G401.6 (cell line): ENCODE measurements around the gene NHLH2.

Source experiments
- FAIRE-seq: peaks from 2 replicates; lab custom pipeline; 2012; peaks lifted over from hg19 to GRCh38; lab: Jason Lieb, UNC

Gene NHLH2

GRCh38 chr1:115840605-115841460 is at the start of gene NHLH2:
Gene NHLH2 (minus strand): TSS chr1:115841126. CDS start chr1:115838372, 2,754 bp downstream.
- no peak for FAIRE-seq

- FAIRE-seq: no peak
Measured at GRCh38 chr1:115890580-115890979, 49.7 kb upstream of the NHLH2 start.

GRCh38 chr1:115888976-115889375 is 48.0 kb upstream of the NHLH2 start:
- FAIRE-seq: no peak

GRCh38 chr1:115882913-115883902 is 42.3 kb upstream of the NHLH2 start:
- no peak for FAIRE-seq

- no peak for FAIRE-seq
Measured at GRCh38 chr1:115880981-115881672, 40.2 kb upstream of the NHLH2 start.

- FAIRE-seq: no peak
Measured at GRCh38 chr1:115879977-115880376, 39.1 kb upstream of the NHLH2 start.

- no peak for FAIRE-seq
Measured at GRCh38 chr1:115877511-115877910, 36.6 kb upstream of the NHLH2 start.

- no peak for FAIRE-seq
Measured at GRCh38 chr1:115874904-115875303, 34.0 kb upstream of the NHLH2 start.

- FAIRE-seq: no peak
Measured at GRCh38 chr1:115874497-115874896, 33.6 kb upstream of the NHLH2 start.

- FAIRE-seq: no peak
Measured at GRCh38 chr1:115873184-115873583, 32.3 kb upstream of the NHLH2 start.

GRCh38 chr1:115869064-115869463 is 28.1 kb upstream of the NHLH2 start:
- no peak for FAIRE-seq

- FAIRE-seq: no peak
Measured at GRCh38 chr1:115867216-115867615, 26.3 kb upstream of the NHLH2 start.

- no peak for FAIRE-seq
Measured at GRCh38 chr1:115865704-115866380, 24.9 kb upstream of the NHLH2 start.

GRCh38 chr1:115862403-115862802 is 21.5 kb upstream of the NHLH2 start:
- no peak for FAIRE-seq

GRCh38 chr1:115854005-115854404 is 13.1 kb upstream of the NHLH2 start:
- FAIRE-seq: no peak

- no peak for FAIRE-seq
Measured at GRCh38 chr1:115850937-115851336, 10.0 kb upstream of the NHLH2 start.

GRCh38 chr1:115847787-115848186 is 6.9 kb upstream of the NHLH2 start:
- FAIRE-seq: no peak

GRCh38 chr1:115842948-115843347 is 2.0 kb upstream of the NHLH2 start:
- no peak for FAIRE-seq

GRCh38 chr1:115839679-115840237 is 1.2 kb downstream of the NHLH2 start:
- FAIRE-seq: no peak

GRCh38 chr1:115839029-115839678 is 1.8 kb downstream of the NHLH2 start:
- FAIRE-seq: no peak
